ELR (cell line): Measurements from ENCODE around the gene C1orf141.
"Not testable (repeated sequence)": the region's sequence is repeated elsewhere in the genome, so short reads cannot be mapped to it uniquely, and the experiment has no call there.

Source experiments
- DNase-seq: peaks from one replicate; pipeline ENCODE4 v3.0.0-alpha.2; 2015; ENCODE audit warnings: low read depth

C1orf141 gene

GRCh38 chr1:67142931-67143330 lies 8.2 kb upstream of the C1orf141 start:
- no peak for DNase-seq

GRCh38 chr1:67141832-67142231 lies 7.1 kb upstream of the C1orf141 start:
- not testable (repeated sequence) for DNase-seq

GRCh38 chr1:67140460-67140859 lies 5.7 kb upstream of the C1orf141 start:
- no peak for DNase-seq

- DNase-seq = no peak
Observed at GRCh38 chr1:67138813-67139499, 4.2 kb upstream of the C1orf141 start.

GRCh38 chr1:67137307-67137753 lies 2.6 kb upstream of the C1orf141 start:
- no peak for DNase-seq

GRCh38 chr1:67135354-67135753 lies 584 bp upstream of the C1orf141 start:
- no peak for DNase-seq

- no peak for DNase-seq
Observed at GRCh38 chr1:67133177-67133576, 1.6 kb downstream of the C1orf141 start.

- no peak for DNase-seq
Observed at GRCh38 chr1:67130673-67131072, 4.1 kb downstream of the C1orf141 start.

GRCh38 chr1:67126974-67127373 lies 7.8 kb downstream of the C1orf141 start:
- DNase-seq = no peak

- DNase-seq = peak; percentile 30
Observed at GRCh38 chr1:67126111-67126746, 8.5 kb downstream of the C1orf141 start.

- DNase-seq = no peak
Observed at GRCh38 chr1:67124455-67124854, 10.3 kb downstream of the C1orf141 start.

GRCh38 chr1:67120855-67121619 lies 13.7 kb downstream of the C1orf141 start:
- DNase-seq = no peak

GRCh38 chr1:67118646-67119045 lies 16.1 kb downstream of the C1orf141 start:
- DNase-seq = no peak

- peak; percentile 17 for DNase-seq
Observed at GRCh38 chr1:67118191-67118590, 16.6 kb downstream of the C1orf141 start.

GRCh38 chr1:67114162-67114561 lies 20.6 kb downstream of the C1orf141 start:
- DNase-seq = no peak

- no peak for DNase-seq
Observed at GRCh38 chr1:67110352-67110751, 24.4 kb downstream of the C1orf141 start.

GRCh38 chr1:67105508-67105907 lies 29.3 kb downstream of the C1orf141 start:
- DNase-seq = no peak

- DNase-seq = no peak
Observed at GRCh38 chr1:67103548-67103947, 31.2 kb downstream of the C1orf141 start.

- DNase-seq = no peak
Observed at GRCh38 chr1:67100833-67101232, 33.9 kb downstream of the C1orf141 start.

- no peak for DNase-seq
Observed at GRCh38 chr1:67097305-67097704, 37.5 kb downstream of the C1orf141 start.

- no peak for DNase-seq
Observed at GRCh38 chr1:67094191-67094590, 40.6 kb downstream of the C1orf141 start.

- DNase-seq = no peak
Observed at GRCh38 chr1:67089685-67090208, 45.0 kb downstream of the C1orf141 start.

GRCh38 chr1:67088440-67088839 lies 46.3 kb downstream of the C1orf141 start:
- DNase-seq = no peak
